SK-N-SH treated with all-trans-retinoic acid at 6 μM for 48 hours (cell line): ENCODE results near the gene FXYD6.

ENCODE experiments used
- ATAC-seq: fragments of 200-7000 bp; cut with Tn5 transposase; 3 replicates; pipeline ENCODE4 v1.9.1; 2020; ENCODE audit warnings: mild to moderate bottlenecking, moderate library complexity
- ARNTL ChIP-seq: fragments of 450-650 bp; formaldehyde crosslinking; IDR thresholded peaks from 2 replicates; pipeline ENCODE4 v1.5.0; 2020; ENCODE audit warnings: low read depth, mild to moderate bottlenecking, moderate library complexity, borderline replicate concordance
- ESRRG ChIP-seq: fragments of 250-450 bp; sonication (Bioruptor Pico); IDR thresholded peaks from 2 replicates; pipeline ENCODE4 v1.6.1; 2021; ENCODE audit warnings: mild to moderate bottlenecking
- GLIS3 ChIP-seq: fragments of 250-450 bp; sonication (Bioruptor Pico); IDR thresholded peaks from 2 replicates; pipeline ENCODE4 v1.5.0; 2020; ENCODE audit warnings: mild to moderate bottlenecking, moderate library complexity
- ISL1 ChIP-seq: fragments of 250-450 bp; sonication (Bioruptor Pico); IDR thresholded peaks from 2 replicates; pipeline ENCODE4 v2.1.2; 2022; ENCODE audit warnings: mild to moderate bottlenecking, moderate library complexity
- PATZ1 ChIP-seq: fragments of 250-450 bp; sonication (Bioruptor Pico); IDR thresholded peaks from 2 replicates; pipeline ENCODE4 v1.8.0; 2020; ENCODE audit warnings: mild to moderate bottlenecking, moderate library complexity, borderline replicate concordance
- PPARA ChIP-seq: fragments of 250-450 bp; sonication (Bioruptor Pico); IDR thresholded peaks from 2 replicates; pipeline ENCODE4 v1.5.0; 2020; ENCODE audit warnings: mild to moderate bottlenecking, borderline replicate concordance
- RARB ChIP-seq: fragments of 250-450 bp; sonication (Bioruptor Pico); IDR thresholded peaks from 2 replicates; pipeline ENCODE4 v1.8.0; 2021; ENCODE audit warnings: mild to moderate bottlenecking, moderate library complexity
- TCF4 ChIP-seq: fragments of 250-450 bp; sonication (Bioruptor Pico); IDR thresholded peaks from 2 replicates; pipeline ENCODE4 v1.8.0; 2021; ENCODE audit warnings: mild to moderate bottlenecking, moderate library complexity, borderline replicate concordance
- ZC3H10 ChIP-seq: fragments of 250-450 bp; sonication (Bioruptor Pico); IDR thresholded peaks from 2 replicates; pipeline ENCODE4 v1.5.1; 2021; ENCODE audit warnings: mild to moderate bottlenecking, moderate library complexity
- ZFP30 ChIP-seq: fragments of 450-650 bp; formaldehyde crosslinking; IDR thresholded peaks from 2 replicates; pipeline ENCODE4 v1.5.0; 2022; ENCODE audit warnings: mild to moderate bottlenecking, moderate library complexity
- ZNF565 ChIP-seq: fragments of 450-650 bp; formaldehyde crosslinking; conservative IDR thresholded peaks from 2 replicates; pipeline ENCODE4 v1.5.0; 2020; ENCODE audit warnings: low read depth, mild to moderate bottlenecking, moderate library complexity
- ZNF70 ChIP-seq: fragments of 450-650 bp; formaldehyde crosslinking; IDR thresholded peaks from 2 replicates; pipeline ENCODE4 v1.5.0; 2020; ENCODE audit warnings: mild to moderate bottlenecking, moderate library complexity
- ZNF8 ChIP-seq: fragments of 450-650 bp; formaldehyde crosslinking; IDR thresholded peaks from 2 replicates; pipeline ENCODE4 v1.5.0; 2020; ENCODE audit warnings: mild to moderate bottlenecking, moderate library complexity
- TF ChIP-seq, protein P1 (sequence below): fragments of 250-450 bp; sonication (Bioruptor Pico); IDR thresholded peaks from 2 replicates; pipeline ENCODE4 v1.8.0; 2021; ENCODE audit warnings: low read depth, mild to moderate bottlenecking, moderate library complexity, borderline replicate concordance
- TF ChIP-seq, protein P2 (sequence below): fragments of 250-450 bp; sonication (Bioruptor Pico); IDR thresholded peaks from 2 replicates; pipeline ENCODE4 v1.5.1; 2020; ENCODE audit warnings: low read depth, mild to moderate bottlenecking, moderate library complexity
- TF ChIP-seq, protein P3 (sequence below): fragments of 250-450 bp; sonication (Bioruptor Pico); IDR thresholded peaks from 2 replicates; pipeline ENCODE4 v1.5.1; 2021; ENCODE audit warnings: mild to moderate bottlenecking, moderate library complexity
- TF ChIP-seq, protein P4 (sequence below): fragments of 250-450 bp; sonication (Bioruptor Pico); IDR thresholded peaks from 2 replicates; pipeline ENCODE4 v1.5.0; 2020; ENCODE audit warnings: mild to moderate bottlenecking, moderate library complexity

The FXYD6 gene

DNA sequence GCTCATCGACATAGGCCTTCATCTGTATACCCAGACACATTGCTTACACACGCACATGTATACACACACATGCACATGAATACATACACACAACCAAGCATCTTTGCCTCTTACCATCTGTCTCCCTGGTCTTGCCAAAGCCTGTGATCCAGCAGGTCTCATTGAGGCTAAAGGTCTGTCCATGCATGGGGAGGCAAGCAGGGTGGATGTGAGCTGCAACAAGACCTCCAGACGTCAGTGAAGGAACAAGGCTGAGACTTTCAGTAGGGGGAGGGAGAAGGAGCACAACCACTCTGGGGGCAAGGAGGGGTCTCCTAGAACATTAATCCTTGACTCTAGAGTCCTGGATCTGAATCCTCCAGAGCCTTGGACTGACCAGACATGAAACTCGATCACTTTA is 29.1 kb upstream of the FXYD6 start:
- no peak for ATAC-seq
- TF ChIP-seq, protein P1, sequence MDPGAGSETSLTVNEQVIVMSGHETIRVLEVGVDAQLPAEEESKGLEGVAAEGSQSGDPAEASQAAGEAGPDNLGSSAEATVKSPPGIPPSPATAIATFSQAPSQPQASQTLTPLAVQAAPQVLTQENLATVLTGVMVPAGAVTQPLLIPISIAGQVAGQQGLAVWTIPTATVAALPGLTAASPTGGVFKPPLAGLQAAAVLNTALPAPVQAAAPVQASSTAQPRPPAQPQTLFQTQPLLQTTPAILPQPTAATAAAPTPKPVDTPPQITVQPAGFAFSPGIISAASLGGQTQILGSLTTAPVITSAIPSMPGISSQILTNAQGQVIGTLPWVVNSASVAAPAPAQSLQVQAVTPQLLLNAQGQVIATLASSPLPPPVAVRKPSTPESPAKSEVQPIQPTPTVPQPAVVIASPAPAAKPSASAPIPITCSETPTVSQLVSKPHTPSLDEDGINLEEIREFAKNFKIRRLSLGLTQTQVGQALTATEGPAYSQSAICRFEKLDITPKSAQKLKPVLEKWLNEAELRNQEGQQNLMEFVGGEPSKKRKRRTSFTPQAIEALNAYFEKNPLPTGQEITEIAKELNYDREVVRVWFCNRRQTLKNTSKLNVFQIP, result no peak
- TF ChIP-seq, protein P2, sequence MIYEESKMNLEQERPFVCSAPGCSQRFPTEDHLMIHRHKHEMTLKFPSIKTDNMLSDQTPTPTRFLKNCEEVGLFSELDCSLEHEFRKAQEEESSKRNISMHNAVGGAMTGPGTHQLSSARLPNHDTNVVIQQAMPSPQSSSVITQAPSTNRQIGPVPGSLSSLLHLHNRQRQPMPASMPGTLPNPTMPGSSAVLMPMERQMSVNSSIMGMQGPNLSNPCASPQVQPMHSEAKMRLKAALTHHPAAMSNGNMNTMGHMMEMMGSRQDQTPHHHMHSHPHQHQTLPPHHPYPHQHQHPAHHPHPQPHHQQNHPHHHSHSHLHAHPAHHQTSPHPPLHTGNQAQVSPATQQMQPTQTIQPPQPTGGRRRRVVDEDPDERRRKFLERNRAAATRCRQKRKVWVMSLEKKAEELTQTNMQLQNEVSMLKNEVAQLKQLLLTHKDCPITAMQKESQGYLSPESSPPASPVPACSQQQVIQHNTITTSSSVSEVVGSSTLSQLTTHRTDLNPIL (CRISPR knock-in tag), result no peak
- TF ChIP-seq ZNF565 (CRISPR knock-in tag) (no peak), ZNF8 (CRISPR knock-in tag) (no peak), ESRRG (CRISPR knock-in tag) (no peak), TCF4 (CRISPR knock-in tag) (no peak), ZC3H10 (CRISPR knock-in tag) (no peak), ZNF70 (no peak), RARB (CRISPR knock-in tag) (no peak), ISL1 (no peak), GLIS3 (CRISPR knock-in tag) (no peak), ARNTL (CRISPR knock-in tag) (no peak)
- TF ChIP-seq, protein P3, sequence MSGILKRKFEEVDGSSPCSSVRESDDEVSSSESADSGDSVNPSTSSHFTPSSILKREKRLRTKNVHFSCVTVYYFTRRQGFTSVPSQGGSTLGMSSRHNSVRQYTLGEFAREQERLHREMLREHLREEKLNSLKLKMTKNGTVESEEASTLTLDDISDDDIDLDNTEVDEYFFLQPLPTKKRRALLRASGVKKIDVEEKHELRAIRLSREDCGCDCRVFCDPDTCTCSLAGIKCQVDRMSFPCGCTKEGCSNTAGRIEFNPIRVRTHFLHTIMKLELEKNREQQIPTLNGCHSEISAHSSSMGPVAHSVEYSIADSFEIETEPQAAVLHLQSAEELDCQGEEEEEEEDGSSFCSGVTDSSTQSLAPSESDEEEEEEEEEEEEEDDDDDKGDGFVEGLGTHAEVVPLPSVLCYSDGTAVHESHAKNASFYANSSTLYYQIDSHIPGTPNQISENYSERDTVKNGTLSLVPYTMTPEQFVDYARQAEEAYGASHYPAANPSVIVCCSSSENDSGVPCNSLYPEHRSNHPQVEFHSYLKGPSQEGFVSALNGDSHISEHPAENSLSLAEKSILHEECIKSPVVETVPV (CRISPR knock-in tag), result no peak

DNA sequence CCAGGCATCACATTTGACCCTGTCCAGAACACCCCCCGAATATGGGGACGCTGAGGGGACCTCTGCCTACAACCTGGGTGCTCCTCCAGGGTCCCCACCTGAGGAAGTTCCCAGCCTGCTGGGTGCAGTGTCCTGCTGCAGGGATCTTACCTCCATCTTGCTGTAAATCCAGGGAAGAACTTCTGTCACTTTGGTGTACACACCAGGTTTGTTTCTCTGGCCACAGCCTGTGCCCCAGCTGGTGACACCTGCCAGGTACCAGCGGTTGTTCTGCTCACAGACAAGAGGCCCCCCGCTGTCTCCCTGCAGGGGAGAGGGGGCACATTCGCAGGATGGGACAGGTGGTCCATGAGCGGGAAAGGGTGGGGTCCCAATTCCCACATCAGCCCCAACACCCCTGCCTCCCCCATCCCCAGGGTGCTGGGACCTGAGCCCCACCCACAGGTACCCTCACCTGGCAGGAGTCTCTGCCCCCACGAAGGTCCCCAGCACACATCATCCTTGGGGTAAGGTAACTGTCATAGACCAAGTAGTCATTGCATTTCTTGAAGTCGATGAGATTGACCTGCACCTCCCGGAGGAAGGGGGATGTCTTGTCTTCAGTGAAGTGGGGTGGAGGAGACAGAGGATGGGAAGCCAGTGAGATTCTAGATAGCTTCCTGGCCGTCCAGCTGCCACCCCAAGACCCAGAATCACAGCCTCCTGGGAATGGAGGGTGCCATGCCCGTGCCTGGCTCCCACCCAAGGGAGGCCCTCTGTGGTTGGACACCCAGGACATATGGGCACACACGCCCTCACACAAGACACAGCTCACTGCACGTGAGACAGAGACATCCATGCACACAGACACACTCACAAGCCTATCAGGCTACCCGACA is 27.3 kb upstream of the FXYD6 start:
- no peak for ATAC-seq

More for the DNA sequence above, 27.3 kb upstream of the FXYD6 start:
- TF ChIP-seq ZNF70 (no peak), ZFP30 (CRISPR knock-in tag) (no peak), PATZ1 (CRISPR knock-in tag) (no peak), PPARA (CRISPR knock-in tag) (no peak), ISL1 (no peak), TCF4 (CRISPR knock-in tag) (no peak), ZNF8 (CRISPR knock-in tag) (no peak), ZC3H10 (CRISPR knock-in tag) (no peak), ESRRG (CRISPR knock-in tag) (no peak)
- TF ChIP-seq, protein P2 (CRISPR knock-in tag), result no peak
- TF ChIP-seq, protein P4, sequence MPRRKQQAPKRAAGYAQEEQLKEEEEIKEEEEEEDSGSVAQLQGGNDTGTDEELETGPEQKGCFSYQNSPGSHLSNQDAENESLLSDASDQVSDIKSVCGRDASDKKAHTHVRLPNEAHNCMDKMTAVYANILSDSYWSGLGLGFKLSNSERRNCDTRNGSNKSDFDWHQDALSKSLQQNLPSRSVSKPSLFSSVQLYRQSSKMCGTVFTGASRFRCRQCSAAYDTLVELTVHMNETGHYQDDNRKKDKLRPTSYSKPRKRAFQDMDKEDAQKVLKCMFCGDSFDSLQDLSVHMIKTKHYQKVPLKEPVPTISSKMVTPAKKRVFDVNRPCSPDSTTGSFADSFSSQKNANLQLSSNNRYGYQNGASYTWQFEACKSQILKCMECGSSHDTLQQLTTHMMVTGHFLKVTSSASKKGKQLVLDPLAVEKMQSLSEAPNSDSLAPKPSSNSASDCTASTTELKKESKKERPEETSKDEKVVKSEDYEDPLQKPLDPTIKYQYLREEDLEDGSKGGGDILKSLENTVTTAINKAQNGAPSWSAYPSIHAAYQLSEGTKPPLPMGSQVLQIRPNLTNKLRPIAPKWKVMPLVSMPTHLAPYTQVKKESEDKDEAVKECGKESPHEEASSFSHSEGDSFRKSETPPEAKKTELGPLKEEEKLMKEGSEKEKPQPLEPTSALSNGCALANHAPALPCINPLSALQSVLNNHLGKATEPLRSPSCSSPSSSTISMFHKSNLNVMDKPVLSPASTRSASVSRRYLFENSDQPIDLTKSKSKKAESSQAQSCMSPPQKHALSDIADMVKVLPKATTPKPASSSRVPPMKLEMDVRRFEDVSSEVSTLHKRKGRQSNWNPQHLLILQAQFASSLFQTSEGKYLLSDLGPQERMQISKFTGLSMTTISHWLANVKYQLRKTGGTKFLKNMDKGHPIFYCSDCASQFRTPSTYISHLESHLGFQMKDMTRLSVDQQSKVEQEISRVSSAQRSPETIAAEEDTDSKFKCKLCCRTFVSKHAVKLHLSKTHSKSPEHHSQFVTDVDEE (CRISPR knock-in tag), result no peak
